Subcutaneous adipose tissue (tissue), 4 donors: Measurements from ENCODE around the gene AGK. TPM values are rescaled to one million over a fixed set of nuclear protein-coding genes. Genes with fewer than 3 reads are reported as not detected.

Experiments used
- CTCF ChIP-seq: fragments of 450-650 bp; IDR thresholded peaks from one replicate; pipeline ENCODE4 v1.5.1; 2016; ENCODE audit warnings: low read depth, mild to moderate bottlenecking, control low read depth, antibody characterized with exemption, moderate library complexity
- total RNA-seq, 4 donors: library from RNA; depleted of rRNA; stranded (reverse); fragments of >200 nt; gene quantifications; one replicate each; pipeline ENCODE4 v1.1.0, GENCODE V29; 2016

Gene AGK
- total RNA-seq, 4 donors from 2014 or later = 14.3 to 16.6 (median 15.6) TPM

- no peak for TF ChIP-seq CTCF
These were observed 39.5 kb downstream of the AGK start for GRCh38 chr7:141590666-141591065.

GRCh38 chr7:141593134-141593533 lies 41.9 kb downstream of the AGK start:
- TF ChIP-seq CTCF = no peak

- TF ChIP-seq CTCF = no peak
These were observed 46.8 kb downstream of the AGK start for GRCh38 chr7:141597966-141598365.

- no peak for TF ChIP-seq CTCF
These were observed 47.2 kb downstream of the AGK start for GRCh38 chr7:141598408-141598807.

- TF ChIP-seq CTCF = no peak
These were observed 49.2 kb downstream of the AGK start for GRCh38 chr7:141600168-141601006.

- no peak for TF ChIP-seq CTCF
These were observed 58.4 kb downstream of the AGK start for GRCh38 chr7:141609576-141609975.

GRCh38 chr7:141610671-141611070 lies 59.5 kb downstream of the AGK start:
- TF ChIP-seq CTCF = no peak
